Upper lobe of right lung (tissue), 1 donor: ENCODE data around the gene BPIFB6. TPM values are rescaled to one million over a fixed set of nuclear protein-coding genes. Genes with fewer than 3 reads are reported as not detected.

Experiments
- ATAC-seq: fragments of 200-7000 bp; cut with Tn5 transposase; one replicate; pipeline ENCODE4 v1.9.1; 2020; ENCODE audit warnings: mild to moderate bottlenecking, moderate library complexity
- DNase-seq: peaks from one replicate; pipeline ENCODE4 v3.0.0-alpha.2; 2020
- H3K27ac ChIP-seq: fragments of 200-600 bp; one replicate; pipeline ENCODE4 v1.8.0; 2022
- H3K27me3 ChIP-seq: fragments of 200-600 bp; one replicate; pipeline ENCODE4 v1.8.0; 2022; ENCODE audit warnings: mild to moderate bottlenecking
- H3K36me3 ChIP-seq: fragments of 200-600 bp; one replicate; pipeline ENCODE4 v1.8.0; 2022
- H3K4me1 ChIP-seq: fragments of 200-600 bp; one replicate; pipeline ENCODE4 v1.8.0; 2022
- H3K4me3 ChIP-seq: fragments of 200-600 bp; one replicate; pipeline ENCODE4 v1.8.0; 2022; ENCODE audit warnings: mild to moderate bottlenecking
- H3K9me3 ChIP-seq: fragments of 200-600 bp; one replicate; pipeline ENCODE4 v1.8.0; 2022
- intact Hi-C: fragments of 100-400 bp; cut with DNase I; formaldehyde crosslinking; loops from one replicate; pipeline ENCODE4 v1.11.0; 2022
- total RNA-seq: library from RNA; stranded (reverse); fragmentation: NEBNext Ultra II Directional; extraction: Animal tissue kit (Norgen Biotek cat#: 25700); gene quantifications from one replicate; pipeline ENCODE4 v1.2.1, GENCODE V29; 2021
- TF ChIP-seq, protein P1 (sequence below): fragments of 200-600 bp; IDR thresholded peaks from one replicate; pipeline ENCODE4 v1.8.0; 2022; ENCODE audit warnings: antibody characterized with exemption
- donor health status: DM: no; HTN: yes; CAD: no; lungs with severe emphysema.

BPIFB6 gene
- total RNA-seq, 1 donor from 2014 or later, result not detected

DNA sequence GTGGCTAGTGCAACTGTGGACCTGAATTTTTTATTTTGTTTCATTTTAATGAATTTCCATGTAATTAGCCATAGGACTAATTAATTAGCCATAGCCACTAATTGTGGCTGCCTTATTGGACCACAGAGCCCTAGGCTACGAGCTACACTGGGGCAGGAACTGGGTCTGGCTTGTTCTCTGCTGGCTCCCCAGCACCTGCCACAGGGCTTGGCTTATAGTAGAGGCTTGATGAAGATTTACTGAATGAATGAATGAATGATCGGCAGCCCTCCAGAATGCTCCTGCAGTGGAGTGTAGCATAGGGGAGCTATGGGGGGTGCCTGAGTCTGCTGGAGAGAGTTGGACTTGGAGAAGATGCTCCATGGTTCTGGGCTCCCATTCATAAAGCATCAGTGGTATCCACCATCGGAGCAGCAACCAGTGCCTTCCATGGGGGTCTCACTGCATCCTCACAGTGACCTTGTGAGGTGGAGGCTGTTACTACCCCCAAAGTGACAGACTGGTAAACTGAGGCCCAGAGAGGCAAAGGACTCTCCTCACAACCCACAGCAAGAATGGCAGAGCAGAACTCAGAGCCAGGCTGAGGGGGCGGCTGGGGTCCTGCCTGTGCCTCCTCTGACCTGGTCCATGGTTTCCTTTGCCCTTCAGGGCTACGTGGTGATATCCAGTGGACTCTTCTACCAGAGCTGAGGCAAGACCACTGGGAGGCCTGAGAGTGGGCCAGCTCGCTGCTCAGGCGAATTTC is 8.6 kb upstream of the BPIFB6 start:
- H3K4me3 ChIP-seq, result no peak overlapping the region
- DNase-seq, result no peak
- ATAC-seq, result no peak
- no peaks in the 10 kb centered on the region for H3K4me1 ChIP-seq
- no peaks in the 10 kb centered on the region for H3K36me3 ChIP-seq
- TF ChIP-seq, protein P1, sequence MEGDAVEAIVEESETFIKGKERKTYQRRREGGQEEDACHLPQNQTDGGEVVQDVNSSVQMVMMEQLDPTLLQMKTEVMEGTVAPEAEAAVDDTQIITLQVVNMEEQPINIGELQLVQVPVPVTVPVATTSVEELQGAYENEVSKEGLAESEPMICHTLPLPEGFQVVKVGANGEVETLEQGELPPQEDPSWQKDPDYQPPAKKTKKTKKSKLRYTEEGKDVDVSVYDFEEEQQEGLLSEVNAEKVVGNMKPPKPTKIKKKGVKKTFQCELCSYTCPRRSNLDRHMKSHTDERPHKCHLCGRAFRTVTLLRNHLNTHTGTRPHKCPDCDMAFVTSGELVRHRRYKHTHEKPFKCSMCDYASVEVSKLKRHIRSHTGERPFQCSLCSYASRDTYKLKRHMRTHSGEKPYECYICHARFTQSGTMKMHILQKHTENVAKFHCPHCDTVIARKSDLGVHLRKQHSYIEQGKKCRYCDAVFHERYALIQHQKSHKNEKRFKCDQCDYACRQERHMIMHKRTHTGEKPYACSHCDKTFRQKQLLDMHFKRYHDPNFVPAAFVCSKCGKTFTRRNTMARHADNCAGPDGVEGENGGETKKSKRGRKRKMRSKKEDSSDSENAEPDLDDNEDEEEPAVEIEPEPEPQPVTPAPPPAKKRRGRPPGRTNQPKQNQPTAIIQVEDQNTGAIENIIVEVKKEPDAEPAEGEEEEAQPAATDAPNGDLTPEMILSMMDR, result no peak
- no peaks in the 10 kb centered on the region for H3K9me3 ChIP-seq
- no peaks in the 10 kb centered on the region for H3K27me3 ChIP-seq
- intact Hi-C loops, result no loop called here
- H3K27ac ChIP-seq, result no peak overlapping the region

DNA sequence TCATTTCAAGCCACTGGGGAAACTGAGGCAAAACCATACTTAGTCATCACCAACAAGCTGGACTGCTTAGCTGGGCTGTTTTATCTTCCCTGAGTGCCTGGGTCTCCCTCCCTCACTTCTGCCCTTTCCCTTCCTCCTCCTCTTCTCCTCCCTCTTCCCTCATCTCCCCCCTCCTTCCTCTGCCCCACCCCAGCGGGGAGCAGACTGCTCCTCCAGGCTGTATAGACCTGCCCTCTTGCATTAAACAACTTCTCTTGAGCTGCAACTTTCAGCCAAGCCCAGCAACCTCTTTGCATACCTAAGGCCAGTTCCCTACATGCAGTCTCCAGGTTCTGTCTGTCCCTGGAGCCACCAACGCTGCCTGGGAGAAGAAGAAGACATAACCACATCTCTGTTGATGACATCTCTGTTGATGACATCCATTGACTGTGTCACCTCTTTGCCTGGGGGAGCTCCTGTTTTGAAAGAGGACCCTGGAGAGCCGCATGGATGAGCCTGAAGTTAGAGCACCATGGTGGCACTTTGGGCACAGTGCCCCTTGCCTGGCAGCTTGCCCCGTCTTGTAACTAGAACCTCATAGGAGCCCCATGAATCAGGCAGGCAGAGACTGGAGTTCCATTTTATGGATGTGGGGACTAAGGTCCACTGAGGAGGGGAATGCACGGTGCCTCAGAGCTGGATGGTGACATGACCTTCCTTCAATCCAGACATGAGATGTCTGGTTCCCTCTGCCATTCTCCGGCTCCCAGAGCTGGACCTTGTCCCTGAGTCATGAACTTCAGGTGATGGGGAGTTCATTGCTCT is 7.8 kb upstream of the BPIFB6 start:
- no peaks in the 10 kb centered on the region for H3K9me3 ChIP-seq
- TF ChIP-seq, protein P1, result no peak
- no peak overlapping the region for H3K4me3 ChIP-seq
- intact Hi-C loops, result no loop called here
- DNase-seq, result no peak
- H3K36me3 ChIP-seq, result no peaks in the 10 kb centered on the region
- no peaks in the 10 kb centered on the region for H3K4me1 ChIP-seq
- H3K27ac ChIP-seq, result no peak overlapping the region
- no peaks in the 10 kb centered on the region for H3K27me3 ChIP-seq
- ATAC-seq, result no peak

DNA sequence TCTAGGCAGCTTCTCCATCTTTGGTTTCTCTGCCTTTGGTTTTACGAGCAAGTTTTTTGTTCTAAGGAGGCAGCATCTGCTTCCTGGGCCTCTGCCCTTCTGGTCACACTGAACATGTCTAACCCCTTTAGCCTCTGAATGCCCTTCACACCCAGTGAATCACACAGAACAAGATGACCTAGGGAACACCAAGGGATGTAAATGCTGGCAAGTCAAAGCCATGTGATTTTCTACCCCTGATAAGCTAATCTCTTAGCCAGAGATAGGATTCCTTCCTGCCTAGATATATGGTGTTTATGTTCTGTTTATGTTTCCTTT is 7.2 kb upstream of the BPIFB6 start:
- H3K36me3 ChIP-seq, result no peaks in the 10 kb centered on the region
- no peaks in the 10 kb centered on the region for H3K9me3 ChIP-seq
- no peaks in the 10 kb centered on the region for H3K27me3 ChIP-seq
- DNase-seq (no peak), ATAC-seq (no peak)
- intact Hi-C loops, result no loop called here
- H3K27ac ChIP-seq, result no peak overlapping the region
- H3K4me1 ChIP-seq, result no peaks in the 10 kb centered on the region
- H3K4me3 ChIP-seq, result no peak overlapping the region
- TF ChIP-seq, protein P1, result no peak

DNA sequence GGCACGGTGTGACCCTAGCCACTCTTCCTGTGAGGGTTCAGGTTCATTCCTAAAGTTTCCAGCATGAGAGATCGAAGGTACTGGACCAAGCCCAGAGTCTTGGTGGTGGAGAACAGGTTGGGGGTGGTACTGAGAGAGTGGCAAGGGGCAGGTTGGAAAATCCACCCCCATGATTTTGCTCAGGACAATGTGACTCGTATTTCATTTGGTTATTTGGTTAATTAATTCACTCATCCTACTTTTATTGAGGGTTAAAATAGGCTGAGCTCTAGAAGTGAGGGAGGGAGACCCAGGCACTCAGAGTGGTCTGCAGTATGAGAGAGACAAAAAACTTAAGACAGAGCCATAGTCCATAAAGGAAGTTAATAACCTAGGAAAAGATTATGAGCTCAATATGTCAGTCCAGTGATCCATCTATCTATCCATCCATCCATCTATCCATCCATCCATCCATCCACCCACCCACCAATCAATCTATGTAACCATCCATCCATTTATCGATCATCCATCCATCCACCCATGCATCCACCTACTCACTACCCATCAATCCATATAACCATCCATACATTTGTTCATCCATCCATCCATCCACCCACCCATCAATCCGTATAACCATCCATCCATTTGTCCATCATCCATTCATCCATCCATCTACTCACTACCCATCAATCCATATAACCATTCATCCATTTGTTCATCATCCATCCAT is 6.7 kb upstream of the BPIFB6 start:
- Histone ChIP-seq H3K36me3 (no peaks in the 10 kb centered on the region), H3K4me3 (no peak overlapping the region), H3K9me3 (no peaks in the 10 kb centered on the region), H3K4me1 (no peaks in the 10 kb centered on the region), H3K27me3 (no peaks in the 10 kb centered on the region), H3K27ac (no peak overlapping the region)
- no peak for ATAC-seq
- intact Hi-C loops, result no loop called here
- TF ChIP-seq, protein P1, result no peak
- DNase-seq, result no peak

DNA sequence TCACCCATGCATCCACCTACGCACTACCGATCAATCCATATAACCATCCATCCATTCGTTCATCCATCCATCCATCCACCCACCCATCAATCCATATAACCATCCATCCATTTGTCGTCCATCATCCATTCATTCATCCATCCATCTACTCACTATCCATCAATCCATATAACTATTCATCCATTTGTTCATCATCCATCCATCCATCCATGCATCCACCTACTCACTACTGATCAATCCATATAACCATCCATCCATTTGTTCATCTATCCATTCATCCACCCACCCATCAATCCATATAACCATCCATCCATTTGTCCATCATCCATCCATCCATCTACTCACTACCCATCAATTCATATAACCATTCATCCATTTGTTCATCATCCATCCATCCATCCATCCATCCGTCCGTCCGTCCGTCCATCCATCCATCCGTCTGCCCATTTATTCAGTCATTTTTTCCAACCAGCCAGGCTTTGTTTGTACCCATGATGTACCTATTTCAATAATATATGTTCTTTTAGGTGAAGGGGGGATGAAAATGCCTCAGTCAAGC is 6.1 kb upstream of the BPIFB6 start:
- H3K9me3 ChIP-seq, result no peaks in the 10 kb centered on the region
- no peak overlapping the region for H3K27ac ChIP-seq
- H3K4me3 ChIP-seq, result no peak overlapping the region
- intact Hi-C loops, result no loop called here
- TF ChIP-seq, protein P1, result no peak
- no peaks in the 10 kb centered on the region for H3K36me3 ChIP-seq
- no peak for ATAC-seq
- H3K4me1 ChIP-seq, result no peaks in the 10 kb centered on the region
- no peaks in the 10 kb centered on the region for H3K27me3 ChIP-seq
- DNase-seq, result no peak
